H9 (cell line): ENCODE results near the gene U2AF1L4. TPM values are rescaled to one million over a fixed set of nuclear protein-coding genes. Genes with fewer than 3 reads are reported as not detected.

ENCODE experiments used
- DNase-seq: peaks from one replicate; pipeline ENCODE4 v3.0.0-alpha.2; 2017
- H2AFZ ChIP-seq: one replicate; pipeline ENCODE4 v1.6.1; 2013; ENCODE audit warnings: mild to moderate bottlenecking, low read length, control low read depth, moderate library complexity
- H2AK5ac ChIP-seq: 2 replicates; pipeline ENCODE4 v1.6.1; 2013; ENCODE audit warnings: low read length, control low read depth, mixed read lengths; ENCODE audit not compliant: insufficient read length
- H2BK120ac ChIP-seq: one replicate; pipeline ENCODE4 v1.6.1; 2013; ENCODE audit warnings: low read depth, mild to moderate bottlenecking, low read length, control low read depth, inconsistent platforms; ENCODE audit not compliant: poor library complexity, severe bottlenecking
- H2BK12ac ChIP-seq: 2 replicates; pipeline ENCODE4 v1.6.1; 2013; ENCODE audit warnings: low read length, control low read depth, mixed read lengths, low read depth; ENCODE audit not compliant: insufficient read length
- H2BK15ac ChIP-seq: 2 replicates; pipeline ENCODE4 v1.6.1; 2013; ENCODE audit warnings: low read depth, low read length, control low read depth
- H2BK20ac ChIP-seq: one replicate; pipeline ENCODE4 v1.6.1; 2013; ENCODE audit warnings: low read depth, mild to moderate bottlenecking, low read length, control low read depth, inconsistent platforms; ENCODE audit not compliant: poor library complexity, severe bottlenecking
- H2BK5ac ChIP-seq: 2 replicates; pipeline ENCODE4 v1.6.1; 2013; ENCODE audit warnings: low read length, control low read depth, mixed read lengths; ENCODE audit not compliant: insufficient read length
- H3K14ac ChIP-seq: 2 replicates; pipeline ENCODE4 v1.6.1; 2013; ENCODE audit warnings: low read length, control low read depth; ENCODE audit not compliant: insufficient read depth
- H3K18ac ChIP-seq: 2 replicates; pipeline ENCODE4 v1.6.1; 2013; ENCODE audit warnings: low read depth, mild to moderate bottlenecking, mixed read lengths, low read length, control low read depth; ENCODE audit not compliant: insufficient read length
- H3K23ac ChIP-seq: 2 replicates; pipeline ENCODE4 v1.6.1; 2013; ENCODE audit warnings: low read length, control low read depth, mixed read lengths, low read depth; ENCODE audit not compliant: insufficient read length
- H3K23me2 ChIP-seq: 2 replicates; pipeline ENCODE4 v1.6.1; 2013; ENCODE audit warnings: low read depth, mild to moderate bottlenecking, mixed read lengths, low read length, control low read depth; ENCODE audit not compliant: insufficient read length, poor library complexity, severe bottlenecking
- H3K27ac ChIP-seq: 2 replicates; pipeline ENCODE4 v1.5.1; 2013; ENCODE audit warnings: low read length, control low read depth, mixed read lengths, low read depth; ENCODE audit not compliant: insufficient read length
- H3K27me3 ChIP-seq: 2 replicates; pipeline ENCODE4 v1.6.1; 2013; ENCODE audit warnings: low read length, control low read depth, inconsistent platforms; ENCODE audit not compliant: insufficient read depth
- H3K4ac ChIP-seq: 2 replicates; pipeline ENCODE4 v1.6.1; 2013; ENCODE audit warnings: low read depth, mild to moderate bottlenecking, control low read depth, inconsistent platforms, low read length, moderate library complexity
- H3K4me1 ChIP-seq: 2 replicates; pipeline ENCODE4 v1.6.1; 2013; ENCODE audit warnings: low read length, control low read depth, inconsistent platforms; ENCODE audit not compliant: insufficient read depth
- H3K4me2 ChIP-seq: 2 replicates; pipeline ENCODE4 v1.6.1; 2013; ENCODE audit warnings: low read length, control low read depth, mixed read lengths; ENCODE audit not compliant: insufficient read length, insufficient read depth
- H3K56ac ChIP-seq: 2 replicates; pipeline ENCODE4 v1.6.1; 2013; ENCODE audit warnings: low read depth, mild to moderate bottlenecking, mixed read lengths, low read length, control low read depth; ENCODE audit not compliant: insufficient read length
- H3K79me1 ChIP-seq: 2 replicates; pipeline ENCODE4 v1.6.1; 2013; ENCODE audit warnings: low read depth, mild to moderate bottlenecking, moderate library complexity, low read length, control low read depth, inconsistent platforms; ENCODE audit not compliant: insufficient read depth, poor library complexity, severe bottlenecking
- H3K79me2 ChIP-seq: 2 replicates; pipeline ENCODE4 v1.6.1; 2013; ENCODE audit warnings: low read length, control low read depth, inconsistent platforms; ENCODE audit not compliant: insufficient read depth
- H3K9ac ChIP-seq: 2 replicates; pipeline ENCODE4 v1.6.1; 2013; ENCODE audit warnings: low read length, control low read depth, mixed read lengths; ENCODE audit not compliant: insufficient read length; ENCODE audit errors: extremely low read depth
- H3K9me3 ChIP-seq: one replicate; pipeline ENCODE4 v1.6.1; 2013; ENCODE audit warnings: low read depth, low read length, inconsistent platforms; ENCODE audit not compliant: control insufficient read depth
- H3T11ph ChIP-seq: one replicate; pipeline ENCODE4 v1.6.1; 2013; ENCODE audit warnings: mild to moderate bottlenecking, low read length, control low read depth, inconsistent platforms
- H4K20me1 ChIP-seq: one replicate; pipeline ENCODE4 v1.6.1; 2013; ENCODE audit not compliant: control insufficient read depth, insufficient read length, insufficient read depth
- H4K5ac ChIP-seq: 2 replicates; pipeline ENCODE4 v1.6.1; 2013; ENCODE audit warnings: low read depth, mild to moderate bottlenecking, mixed read lengths, low read length, control low read depth; ENCODE audit not compliant: insufficient read length
- H4K8ac ChIP-seq: replicated peaks from 2 replicates; pipeline ENCODE4 v1.6.1; 2013; ENCODE audit warnings: low read length, control low read depth, mixed read lengths, low read depth; ENCODE audit not compliant: insufficient read length
- H4K91ac ChIP-seq: 2 replicates; pipeline ENCODE4 v1.6.1; 2013; ENCODE audit warnings: low read depth, mild to moderate bottlenecking, moderate library complexity, mixed read lengths, low read length, control low read depth; ENCODE audit not compliant: insufficient read length
- H3K27ac Mint-ChIP-seq, 3 experiments: 2 replicates in 2 of 3; 3 replicates in 1 of 3; pipeline ENCODE4 v1.8.0; 2020 to 2021; ENCODE audit warnings: mixed read lengths in 3 of 3, mild to moderate bottlenecking in 1 of 3, moderate library complexity in 1 of 3
- H3K27me3 Mint-ChIP-seq: 2 replicates; pipeline ENCODE4 v1.8.0; 2021; ENCODE audit warnings: low read depth, mild to moderate bottlenecking, moderate library complexity, mixed read lengths
- H3K36me3 Mint-ChIP-seq, 3 experiments: 2 replicates in 2 of 3; 3 replicates in 1 of 3; pipeline ENCODE4 v1.8.0; 2020 to 2021; ENCODE audit warnings: low read depth in 3 of 3, mixed read lengths in 3 of 3; ENCODE audit not compliant: insufficient read depth in 1 of 3
- H3K4me1 Mint-ChIP-seq, 2 experiments: 2 replicates each; pipeline ENCODE4 v1.8.0; 2020; ENCODE audit warnings: mixed read lengths in 2 of 2
- H3K4me3 Mint-ChIP-seq, 2 experiments: 2 replicates in 1 of 2; 3 replicates in 1 of 2; pipeline ENCODE4 v1.8.0; 2020 to 2021; ENCODE audit warnings: mild to moderate bottlenecking in 2 of 2, mixed read lengths in 2 of 2, moderate library complexity in 1 of 2
- H3K9me3 Mint-ChIP-seq, 2 experiments: 2 replicates in 1 of 2; 3 replicates in 1 of 2; pipeline ENCODE4 v1.8.0; 2020; ENCODE audit warnings: mild to moderate bottlenecking in 2 of 2, mixed read lengths in 2 of 2, moderate library complexity in 1 of 2
- CTCF ChIP-seq: fragments of 200-600 bp; sonication (generic); conservative IDR thresholded peaks from 3 replicates; pipeline ENCODE4 v1.8.0; 2021; ENCODE audit warnings: antibody characterized with exemption, mild to moderate bottlenecking
- WGBS: extraction: QIAGEN DNeasy Blood & Tissue Kit; methylation state at CpG from one replicate; pipeline ENCODE4 v1.1.7; 2013; ENCODE audit warnings: missing lambda C conversion rate, low lambda C conversion rate, mixed read lengths; ENCODE audit not compliant: insufficient read length; ENCODE audit errors: extremely low coverage; 5-methylcytosine and 5-hydroxymethylcytosine counted together
- total RNA-seq: library from RNA; stranded (reverse); gene quantifications from 2 replicates; pipeline ENCODE4 v1.2.1, GENCODE V29; 2021

The U2AF1L4 gene
- total RNA-seq, 1 experiment from 2014 or later = 16.8 TPM

- H3K9me3 Mint-ChIP-seq = no peaks in the 10 kb centered on the region; a peak in 1 of 5 replicates
Measured at GRCh38 chr19:35780717-35781116, 35.5 kb upstream of the U2AF1L4 start.

More at GRCh38 chr19:35780717-35781116, 35.5 kb upstream of the U2AF1L4 start:
- H4K8ac ChIP-seq = no peak overlapping the region
- H3T11ph ChIP-seq = no peak overlapping the region
- H3K14ac ChIP-seq = no peak overlapping the region
- H3K23ac ChIP-seq = no peak overlapping the region
- H2AFZ ChIP-seq = no peak overlapping the region
- no peak for TF ChIP-seq CTCF
- peaks cover 12% of the 10 kb centered on the region for H3K23me2 ChIP-seq
- H3K79me2 ChIP-seq = no peaks in the 10 kb centered on the region
- no peaks in the 10 kb centered on the region for H3K9me3 ChIP-seq
- H3K18ac ChIP-seq = no peak overlapping the region
- H2BK5ac ChIP-seq = no peak overlapping the region
- H3K4me1 ChIP-seq = peaks cover 5% of the 10 kb centered on the region; the same call in 1 of the 2 replicates
- Mint-ChIP-seq H3K27me3 (peaks cover 21% of the 10 kb centered on the region), H3K36me3 (peaks cover 0 to 8% (median 2%) of the 10 kb centered on the region in 3 experiments; a peak in 1 of 7 replicates), H3K4me1 (peaks cover 42 to 51% of the 10 kb centered on the region in 2 experiments), H3K27ac (no peak overlapping the region), H3K4me3 (no peak overlapping the region)
- H3K79me1 ChIP-seq = no peaks in the 10 kb centered on the region
- no peak overlapping the region for H3K9ac ChIP-seq
- H4K20me1 ChIP-seq = no peaks in the 10 kb centered on the region
- no peak overlapping the region for H2BK15ac ChIP-seq
- no peak overlapping the region for H2BK12ac ChIP-seq
- H3K56ac ChIP-seq = no peak overlapping the region
- no peak overlapping the region for H3K4me2 ChIP-seq
- no peak overlapping the region for H3K27ac ChIP-seq
- H2BK120ac ChIP-seq = no peak overlapping the region
- H2BK20ac ChIP-seq = no peak overlapping the region
- H2AK5ac ChIP-seq = no peak overlapping the region
- no peak for DNase-seq
- H3K4ac ChIP-seq = no peak overlapping the region
- no CpG with 5 or more reads among the region's 20 CpGs for WGBS
- H4K5ac ChIP-seq = no peak overlapping the region
- H4K91ac ChIP-seq = no peak overlapping the region
- no peaks in the 10 kb centered on the region for H3K27me3 ChIP-seq
